Measurements from ENCODE around the gene EPX.

Gene EPX

GRCh38 chr17:58150394-58150793 is 42.1 kb upstream of the EPX start (continued):
- no peak for TF ChIP-seq PATZ1 (CRISPR knock-in tag; IDR thresholded peaks at IDR 0.05; ENCODE audit: borderline replicate concordance)
- no peak for TF ChIP-seq CREB5 (CRISPR knock-in tag; IDR thresholded peaks at IDR 0.05; ENCODE audit: low read depth)
- TF ChIP-seq TOX (CRISPR knock-in tag; IDR thresholded peaks at IDR 0.05; ENCODE audit: borderline replicate concordance), result no peak
- no peak for TF ChIP-seq POU6F1 (CRISPR knock-in tag; IDR thresholded peaks at IDR 0.05; ENCODE audit: borderline replicate concordance, low read depth)
- no peak for TF ChIP-seq ZNF70 (CRISPR knock-in tag; IDR thresholded peaks at IDR 0.05)

- no peak for ATAC-seq
- TF ChIP-seq GLIS3 (CRISPR knock-in tag; IDR thresholded peaks at IDR 0.05), result no peak
- TF ChIP-seq ZFP3 (CRISPR knock-in tag; IDR thresholded peaks at IDR 0.05), result no peak
- no peak for TF ChIP-seq ESRRG (CRISPR knock-in tag; IDR thresholded peaks at IDR 0.05)
- no peak for TF ChIP-seq BACH2 (CRISPR knock-in tag; IDR thresholded peaks at IDR 0.05; ENCODE audit: borderline replicate concordance)
- TF ChIP-seq OSR1 (CRISPR knock-in tag; IDR thresholded peaks at IDR 0.05), result no peak
- TF ChIP-seq POU6F1 (CRISPR knock-in tag; IDR thresholded peaks at IDR 0.05; ENCODE audit: borderline replicate concordance, low read depth), result no peak
- TF ChIP-seq ZNF8 (CRISPR knock-in tag; IDR thresholded peaks at IDR 0.05), result no peak
- no peak for TF ChIP-seq ARNTL (CRISPR knock-in tag; IDR thresholded peaks at IDR 0.05; ENCODE audit: borderline replicate concordance, low read depth)
These were observed 39.5 kb upstream of the EPX start for GRCh38 chr17:58153046-58153445.

GRCh38 chr17:58153671-58154070 is 38.9 kb upstream of the EPX start:
- ATAC-seq, result no peak
- TF ChIP-seq SNAI2 (CRISPR knock-in tag; IDR thresholded peaks at IDR 0.05) (no peak), ZNF70 (CRISPR knock-in tag; IDR thresholded peaks at IDR 0.05) (no peak), ZFP30 (CRISPR knock-in tag; IDR thresholded peaks at IDR 0.05) (no peak), BACH2 (CRISPR knock-in tag; IDR thresholded peaks at IDR 0.05; ENCODE audit: borderline replicate concordance) (no peak), ARNTL (CRISPR knock-in tag; IDR thresholded peaks at IDR 0.05; ENCODE audit: borderline replicate concordance, low read depth) (no peak), CSDC2 (CRISPR knock-in tag; IDR thresholded peaks at IDR 0.05) (no peak), CSRNP3 (CRISPR knock-in tag; IDR thresholded peaks at IDR 0.05) (no peak), ZC3H10 (CRISPR knock-in tag; IDR thresholded peaks at IDR 0.05) (no peak)

- ATAC-seq, result peak; percentile 83
These were observed 35.4 kb upstream of the EPX start for GRCh38 chr17:58156839-58157803.

More at GRCh38 chr17:58156839-58157803, 35.4 kb upstream of the EPX start:
- TF ChIP-seq ZFP3 (CRISPR knock-in tag; IDR thresholded peaks at IDR 0.05), result 0 out of 2 replicates have a peak, but pooled peaks have one; percentile 49
- no peak for TF ChIP-seq TSHZ2 (CRISPR knock-in tag; IDR thresholded peaks at IDR 0.05)
- TF ChIP-seq CREB5 (CRISPR knock-in tag; IDR thresholded peaks at IDR 0.05; ENCODE audit: low read depth), result no peak
- TF ChIP-seq ISL1 (CRISPR knock-in tag; IDR thresholded peaks at IDR 0.05), result no peak
- no peak for TF ChIP-seq ZFP30 (CRISPR knock-in tag; IDR thresholded peaks at IDR 0.05)
- no peak for TF ChIP-seq POU6F1 (CRISPR knock-in tag; IDR thresholded peaks at IDR 0.05; ENCODE audit: borderline replicate concordance, low read depth)

All from SK-N-SH treated with all-trans-retinoic acid at 6 μM for 48 hours (cell line).